HEK293 (cell line): Measurements from ENCODE around the gene BCORL1.

ENCODE experiments used
- CTCF ChIA-PET: fragments of 350-600 bp; formaldehyde crosslinking; extraction: SDS; loops from one replicate; lab custom pipeline; 2021; ENCODE audit warnings: antibody characterized with exemption; lab: Yijun Ruan, JAX
- POLR2A ChIA-PET: fragments of 300-600 bp; formaldehyde crosslinking; extraction: SDS; loops from one replicate; lab custom pipeline; 2020; ENCODE audit warnings: antibody characterized with exemption, inconsistent platforms; lab: Yijun Ruan, JAX
- H3K27ac ChIP-seq: fragments of 200-500 bp; sonication (Bioruptor generic); 2 replicates; pipeline ENCODE4 v1.5.1; 2014; ENCODE audit warnings: low read depth, low read length, control low read depth, inconsistent platforms; ENCODE audit errors: extremely low read depth
- H3K36me3 ChIP-seq, 2 experiments: fragments of 200-500 bp in 1 of 2; sonication (Bioruptor generic) in 1 of 2; 1 replicate in 1 of 2; 2 replicates in 1 of 2; pipeline ENCODE4 v1.5.1; 2014 to 2017; ENCODE audit warnings: inconsistent platforms in 2 of 2, low read length in 2 of 2; ENCODE audit not compliant: control insufficient read depth in 2 of 2, insufficient read depth in 1 of 2
- H3K4me1 ChIP-seq: fragments of 200-500 bp; sonication (Bioruptor generic); 2 replicates; pipeline ENCODE4 v1.5.1; 2014; ENCODE audit warnings: mild to moderate bottlenecking, low read length, inconsistent platforms; ENCODE audit not compliant: control insufficient read depth, insufficient read depth
- H3K4me3 ChIP-seq: 2 replicates; pipeline ENCODE4 v1.5.1; 2011; ENCODE audit warnings: low read depth, mild to moderate bottlenecking, control low read depth, low read length, moderate library complexity
- H3K9me3 ChIP-seq: fragments of 200-500 bp; sonication (Bioruptor generic); 2 replicates; pipeline ENCODE4 v1.5.1; 2014; ENCODE audit warnings: low read depth, low read length, inconsistent platforms; ENCODE audit not compliant: control insufficient read depth, insufficient read depth
- KLF10 ChIP-seq: fragments of 450-650 bp; IDR thresholded peaks from 2 replicates; pipeline ENCODE4 v1.5.1; 2018; ENCODE audit warnings: missing biosample characterization, mild to moderate bottlenecking, missing genetic modification characterization
- SALL2 ChIP-seq: fragments of 450-650 bp; formaldehyde crosslinking; IDR thresholded peaks from 2 replicates; pipeline ENCODE4 v1.5.0; 2017; ENCODE audit warnings: missing biosample characterization, mild to moderate bottlenecking, missing genetic modification characterization, borderline replicate concordance
- TRIM28 ChIP-seq: IDR thresholded peaks from 2 replicates; pipeline ENCODE4 v1.6.1; 2011; ENCODE audit warnings: low read length, control low read depth, borderline replicate concordance
- ZNF112 ChIP-seq: fragments of 450-650 bp; formaldehyde crosslinking; IDR thresholded peaks from 2 replicates; pipeline ENCODE4 v1.5.0; 2017; ENCODE audit warnings: missing biosample characterization, missing genetic modification characterization
- ZNF2 ChIP-seq: fragments of 450-650 bp; formaldehyde crosslinking; IDR thresholded peaks from 2 replicates; pipeline ENCODE4 v1.5.1; 2016; ENCODE audit warnings: missing biosample characterization, missing genetic modification characterization
- ZNF248 ChIP-seq: fragments of 450-650 bp; formaldehyde crosslinking; IDR thresholded peaks from 2 replicates; pipeline ENCODE4 v1.5.1; 2017; ENCODE audit warnings: missing biosample characterization, missing genetic modification characterization
- ZNF394 ChIP-seq: fragments of 450-650 bp; formaldehyde crosslinking; IDR thresholded peaks from 2 replicates; pipeline ENCODE4 v1.5.1; 2016; ENCODE audit warnings: missing biosample characterization, missing genetic modification characterization, mild to moderate bottlenecking, moderate library complexity, borderline replicate concordance
- ZNF404 ChIP-seq: fragments of 450-650 bp; formaldehyde crosslinking; IDR thresholded peaks from 2 replicates; pipeline ENCODE4 v1.5.1; 2017; ENCODE audit warnings: missing biosample characterization, missing genetic modification characterization
- ZNF426 ChIP-seq: fragments of 450-650 bp; formaldehyde crosslinking; IDR thresholded peaks from 2 replicates; pipeline ENCODE4 v1.5.1; 2017; ENCODE audit warnings: missing biosample characterization, missing genetic modification characterization, mild to moderate bottlenecking, inconsistent platforms, moderate library complexity
- ZNF514 ChIP-seq: fragments of 450-650 bp; formaldehyde crosslinking; IDR thresholded peaks from 2 replicates; pipeline ENCODE4 v1.5.1; 2016; ENCODE audit warnings: missing biosample characterization, missing genetic modification characterization
- ZNF596 ChIP-seq: fragments of 450-650 bp; IDR thresholded peaks from 2 replicates; pipeline ENCODE4 v1.5.0; 2018; ENCODE audit warnings: missing biosample characterization, mild to moderate bottlenecking, missing genetic modification characterization, moderate library complexity
- ZNF830 ChIP-seq: fragments of 450-650 bp; IDR thresholded peaks from 2 replicates; pipeline ENCODE4 v1.5.0; 2018; ENCODE audit warnings: missing biosample characterization, missing genetic modification characterization, low read depth, mild to moderate bottlenecking, moderate library complexity
- TF ChIP-seq, protein P1 (sequence below): IDR thresholded peaks from 2 replicates; pipeline ENCODE4 v1.6.1; 2011; ENCODE audit warnings: mild to moderate bottlenecking, low read depth, low read length, borderline replicate concordance
- TF ChIP-seq, protein P2 (sequence below): fragments of 450-650 bp; IDR thresholded peaks from 2 replicates; pipeline ENCODE4 v1.5.1; 2018; ENCODE audit warnings: missing biosample characterization, missing genetic modification characterization
- TF ChIP-seq, protein P3 (sequence below): fragments of 450-650 bp; formaldehyde crosslinking; IDR thresholded peaks from 2 replicates; pipeline ENCODE4 v1.5.1; 2016; ENCODE audit warnings: missing biosample characterization, missing genetic modification characterization
- TF ChIP-seq, protein P4 (sequence below): fragments of 450-650 bp; formaldehyde crosslinking; IDR thresholded peaks from 2 replicates; pipeline ENCODE4 v1.5.1; 2016; ENCODE audit warnings: missing biosample characterization, missing genetic modification characterization

Gene BCORL1

DNA sequence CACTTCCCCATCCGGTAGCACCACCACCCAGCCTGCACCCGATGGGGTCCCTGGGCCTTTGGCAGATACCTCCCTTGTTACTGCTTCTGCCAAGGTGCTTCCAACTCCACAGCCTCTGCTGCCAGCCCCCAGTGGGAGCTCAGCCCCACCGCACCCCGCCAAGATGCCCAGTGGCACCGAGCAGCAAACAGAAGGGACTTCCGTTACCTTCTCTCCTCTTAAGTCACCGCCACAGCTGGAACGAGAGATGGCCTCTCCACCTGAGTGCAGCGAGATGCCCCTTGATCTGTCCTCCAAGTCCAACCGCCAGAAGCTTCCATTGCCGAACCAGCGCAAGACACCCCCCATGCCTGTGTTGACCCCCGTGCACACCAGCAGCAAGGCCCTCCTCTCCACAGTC, 31.9 kb downstream of the BCORL1 start:
- Histone ChIP-seq H3K9me3 (no peaks in the 10 kb centered on the region), H3K4me3 (no peak overlapping the region), H3K4me1 (no peaks in the 10 kb centered on the region), H3K27ac (no peak overlapping the region)
- ChIA-PET POLR2A (no interaction called here), CTCF (no interaction called here)
- TF ChIP-seq ZNF514 (tag by site-specific recombination) (no peak), ZNF830 (tag by site-specific recombination) (no peak)
- TF ChIP-seq, protein P1, sequence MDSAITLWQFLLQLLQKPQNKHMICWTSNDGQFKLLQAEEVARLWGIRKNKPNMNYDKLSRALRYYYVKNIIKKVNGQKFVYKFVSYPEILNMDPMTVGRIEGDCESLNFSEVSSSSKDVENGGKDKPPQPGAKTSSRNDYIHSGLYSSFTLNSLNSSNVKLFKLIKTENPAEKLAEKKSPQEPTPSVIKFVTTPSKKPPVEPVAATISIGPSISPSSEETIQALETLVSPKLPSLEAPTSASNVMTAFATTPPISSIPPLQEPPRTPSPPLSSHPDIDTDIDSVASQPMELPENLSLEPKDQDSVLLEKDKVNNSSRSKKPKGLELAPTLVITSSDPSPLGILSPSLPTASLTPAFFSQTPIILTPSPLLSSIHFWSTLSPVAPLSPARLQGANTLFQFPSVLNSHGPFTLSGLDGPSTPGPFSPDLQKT, result no peak
- TF ChIP-seq, all 188 proteins: peak for 0
- H3K36me3 ChIP-seq, result peaks cover 6 to 65% of the 10 kb centered on the region in 2 experiments; a peak in 2 of 3 replicates

DNA sequence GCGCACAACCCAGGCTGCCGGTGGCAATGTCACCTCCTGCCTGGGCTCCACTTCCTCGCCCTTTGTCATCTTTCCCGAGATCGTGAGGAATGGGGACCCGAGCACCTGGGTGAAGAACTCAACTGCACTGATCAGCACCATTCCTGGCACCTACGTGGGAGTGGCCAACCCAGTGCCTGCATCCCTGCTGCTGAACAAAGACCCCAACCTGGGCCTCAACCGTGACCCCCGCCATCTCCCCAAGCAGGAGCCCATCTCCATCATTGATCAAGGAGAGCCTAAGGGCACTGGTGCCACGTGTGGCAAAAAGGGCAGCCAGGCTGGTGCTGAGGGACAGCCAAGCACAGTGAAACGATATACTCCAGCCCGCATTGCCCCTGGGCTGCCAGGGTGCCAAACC, 32.3 kb downstream of the BCORL1 start:
- H3K4me1 ChIP-seq, result no peaks in the 10 kb centered on the region
- no peak overlapping the region for H3K27ac ChIP-seq
- no peak overlapping the region for H3K4me3 ChIP-seq
- peaks cover 4 to 69% of the 10 kb centered on the region in 2 experiments; a peak in 2 of 3 replicates for H3K36me3 ChIP-seq
- ChIA-PET CTCF (interaction anchor here (5.5 kb wide), 1 partner anchor 14 kb away, joined by 40 read pairs; no protein-coding TSS in a partner anchor), POLR2A (no interaction called here)
- TF ChIP-seq ZNF394 (tag by site-specific recombination), result no peak
- TF ChIP-seq ZNF596 (tag by site-specific recombination), result no peak
- TF ChIP-seq, protein P2, sequence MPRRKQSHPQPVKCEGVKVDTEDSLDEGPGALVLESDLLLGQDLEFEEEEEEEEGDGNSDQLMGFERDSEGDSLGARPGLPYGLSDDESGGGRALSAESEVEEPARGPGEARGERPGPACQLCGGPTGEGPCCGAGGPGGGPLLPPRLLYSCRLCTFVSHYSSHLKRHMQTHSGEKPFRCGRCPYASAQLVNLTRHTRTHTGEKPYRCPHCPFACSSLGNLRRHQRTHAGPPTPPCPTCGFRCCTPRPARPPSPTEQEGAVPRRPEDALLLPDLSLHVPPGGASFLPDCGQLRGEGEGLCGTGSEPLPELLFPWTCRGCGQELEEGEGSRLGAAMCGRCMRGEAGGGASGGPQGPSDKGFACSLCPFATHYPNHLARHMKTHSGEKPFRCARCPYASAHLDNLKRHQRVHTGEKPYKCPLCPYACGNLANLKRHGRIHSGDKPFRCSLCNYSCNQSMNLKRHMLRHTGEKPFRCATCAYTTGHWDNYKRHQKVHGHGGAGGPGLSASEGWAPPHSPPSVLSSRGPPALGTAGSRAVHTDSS (tag by site-specific recombination), result no peak
- no peak for TF ChIP-seq ZNF404 (tag by site-specific recombination)
- TF ChIP-seq, protein P3, sequence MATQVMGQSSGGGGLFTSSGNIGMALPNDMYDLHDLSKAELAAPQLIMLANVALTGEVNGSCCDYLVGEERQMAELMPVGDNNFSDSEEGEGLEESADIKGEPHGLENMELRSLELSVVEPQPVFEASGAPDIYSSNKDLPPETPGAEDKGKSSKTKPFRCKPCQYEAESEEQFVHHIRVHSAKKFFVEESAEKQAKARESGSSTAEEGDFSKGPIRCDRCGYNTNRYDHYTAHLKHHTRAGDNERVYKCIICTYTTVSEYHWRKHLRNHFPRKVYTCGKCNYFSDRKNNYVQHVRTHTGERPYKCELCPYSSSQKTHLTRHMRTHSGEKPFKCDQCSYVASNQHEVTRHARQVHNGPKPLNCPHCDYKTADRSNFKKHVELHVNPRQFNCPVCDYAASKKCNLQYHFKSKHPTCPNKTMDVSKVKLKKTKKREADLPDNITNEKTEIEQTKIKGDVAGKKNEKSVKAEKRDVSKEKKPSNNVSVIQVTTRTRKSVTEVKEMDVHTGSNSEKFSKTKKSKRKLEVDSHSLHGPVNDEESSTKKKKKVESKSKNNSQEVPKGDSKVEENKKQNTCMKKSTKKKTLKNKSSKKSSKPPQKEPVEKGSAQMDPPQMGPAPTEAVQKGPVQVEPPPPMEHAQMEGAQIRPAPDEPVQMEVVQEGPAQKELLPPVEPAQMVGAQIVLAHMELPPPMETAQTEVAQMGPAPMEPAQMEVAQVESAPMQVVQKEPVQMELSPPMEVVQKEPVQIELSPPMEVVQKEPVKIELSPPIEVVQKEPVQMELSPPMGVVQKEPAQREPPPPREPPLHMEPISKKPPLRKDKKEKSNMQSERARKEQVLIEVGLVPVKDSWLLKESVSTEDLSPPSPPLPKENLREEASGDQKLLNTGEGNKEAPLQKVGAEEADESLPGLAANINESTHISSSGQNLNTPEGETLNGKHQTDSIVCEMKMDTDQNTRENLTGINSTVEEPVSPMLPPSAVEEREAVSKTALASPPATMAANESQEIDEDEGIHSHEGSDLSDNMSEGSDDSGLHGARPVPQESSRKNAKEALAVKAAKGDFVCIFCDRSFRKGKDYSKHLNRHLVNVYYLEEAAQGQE (tag by site-specific recombination), result no peak
- TF ChIP-seq ZNF426 (tag by site-specific recombination), result no peak
- no peak for TF ChIP-seq KLF10 (tag by site-specific recombination)
- TF ChIP-seq SALL2 (tag by site-specific recombination), result no peak
- TF ChIP-seq, protein P4, sequence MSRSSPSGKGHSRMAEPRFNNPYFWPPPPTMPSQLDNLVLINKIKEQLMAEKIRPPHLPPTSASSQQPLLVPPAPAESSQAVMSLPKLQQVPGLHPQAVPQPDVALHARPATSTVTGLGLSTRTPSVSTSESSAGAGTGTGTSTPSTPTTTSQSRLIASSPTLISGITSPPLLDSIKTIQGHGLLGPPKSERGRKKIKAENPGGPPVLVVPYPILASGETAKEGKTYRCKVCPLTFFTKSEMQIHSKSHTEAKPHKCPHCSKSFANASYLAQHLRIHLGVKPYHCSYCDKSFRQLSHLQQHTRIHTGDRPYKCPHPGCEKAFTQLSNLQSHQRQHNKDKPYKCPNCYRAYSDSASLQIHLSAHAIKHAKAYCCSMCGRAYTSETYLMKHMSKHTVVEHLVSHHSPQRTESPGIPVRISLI (tag by site-specific recombination), result no peak
- TF ChIP-seq TRIM28, result no peak
- TF ChIP-seq ZNF112 (tag by site-specific recombination), result no peak
- no peak for TF ChIP-seq ZNF2 (tag by site-specific recombination)
- no peak for TF ChIP-seq ZNF248 (tag by site-specific recombination)
- H3K9me3 ChIP-seq, result no peaks in the 10 kb centered on the region
